GM21447 (cell line): ENCODE measurements around the gene GLIS1.
"Not testable (repeated sequence)": the region's sequence is repeated elsewhere in the genome, so short reads cannot be mapped to it uniquely, and the experiment has no call there.

Experiments
- ATAC-seq: cut with Tn5 transposase; IDR thresholded peaks from one replicate; pipeline ENCODE4 v1.9.1; 2021; ENCODE audit not compliant: unreplicated experiment

GLIS1 gene

DNA sequence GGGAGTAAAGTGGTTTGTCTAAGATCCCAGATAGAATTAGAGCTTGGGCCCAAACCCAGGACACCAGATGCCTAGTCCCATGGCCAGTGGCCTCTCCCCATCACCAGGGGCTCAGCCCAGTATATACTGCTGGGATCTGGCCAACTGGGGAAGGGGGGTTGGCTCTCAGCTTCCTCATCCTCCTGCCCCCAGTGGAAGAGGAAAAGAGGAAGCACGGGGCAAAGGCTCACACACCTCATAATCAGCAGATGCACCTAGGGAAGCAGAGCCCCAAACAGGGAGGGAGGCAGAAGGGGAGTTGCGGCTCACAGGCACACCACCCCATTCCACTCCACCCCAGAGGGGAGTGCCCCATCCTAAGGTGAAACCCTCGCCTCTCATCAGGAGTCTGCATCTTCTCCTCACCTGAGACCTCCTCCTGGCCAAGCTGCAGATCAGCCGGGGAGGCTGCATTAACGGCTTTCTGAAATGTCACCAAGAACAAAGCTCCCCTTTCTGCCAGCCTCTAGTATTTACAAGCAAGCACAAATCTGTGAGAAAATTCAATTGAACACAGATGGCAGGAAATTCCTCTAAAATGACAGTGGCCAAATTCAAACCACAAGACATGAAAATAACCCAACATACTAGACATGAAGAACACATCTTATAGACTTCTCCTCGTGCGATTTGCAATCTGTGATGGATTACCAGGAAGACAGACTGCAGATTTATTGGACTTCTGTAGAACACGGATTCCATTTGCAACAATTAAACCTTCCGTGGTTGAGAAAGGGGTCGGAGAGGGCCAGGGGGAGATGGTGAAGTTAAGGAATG is 82.8 kb downstream of the GLIS1 start:
- ATAC-seq, result no peak

- no peak for ATAC-seq
These were observed 84.5 kb downstream of the GLIS1 start for GRCh38 chr1:53654216-53655210.

DNA sequence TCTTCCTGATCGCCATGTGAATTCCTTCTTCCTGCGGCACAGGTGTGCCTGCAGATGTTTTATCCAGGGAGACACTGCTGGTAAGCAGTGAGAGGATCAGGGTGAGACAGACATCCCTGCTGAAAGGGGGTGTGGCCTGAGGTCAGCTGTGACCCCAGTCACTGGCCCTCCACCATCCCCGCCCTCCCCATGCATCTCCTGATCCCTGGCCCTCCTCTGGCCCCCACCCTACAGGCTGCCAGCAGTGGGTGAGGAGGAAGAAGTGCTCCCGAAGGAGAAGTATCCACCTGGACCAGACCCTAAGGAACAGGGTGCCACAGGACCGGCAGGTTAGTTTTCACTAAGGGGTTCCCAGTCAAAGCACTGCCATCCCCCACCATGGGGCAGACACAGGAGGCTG is 85.3 kb downstream of the GLIS1 start:
- ATAC-seq, result no peak

DNA sequence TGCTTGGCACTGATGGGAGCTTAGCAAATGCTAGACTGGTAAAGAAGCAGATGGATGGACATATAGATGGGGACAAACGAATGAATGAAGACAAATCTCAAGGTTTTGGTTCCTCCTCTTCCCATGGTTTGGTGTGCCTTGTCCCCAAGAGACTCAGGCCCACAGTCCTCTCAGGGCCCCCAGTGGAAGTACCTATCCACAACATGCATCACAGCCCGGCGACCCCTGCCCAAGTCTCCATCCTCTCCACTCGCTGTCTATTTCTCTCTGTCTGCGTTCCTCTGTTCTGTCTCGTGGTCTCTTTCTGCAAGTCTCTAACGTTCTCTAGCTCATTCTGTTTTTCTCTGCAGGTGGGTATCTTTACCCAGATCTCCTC is 85.8 kb downstream of the GLIS1 start:
- ATAC-seq, result no peak

DNA sequence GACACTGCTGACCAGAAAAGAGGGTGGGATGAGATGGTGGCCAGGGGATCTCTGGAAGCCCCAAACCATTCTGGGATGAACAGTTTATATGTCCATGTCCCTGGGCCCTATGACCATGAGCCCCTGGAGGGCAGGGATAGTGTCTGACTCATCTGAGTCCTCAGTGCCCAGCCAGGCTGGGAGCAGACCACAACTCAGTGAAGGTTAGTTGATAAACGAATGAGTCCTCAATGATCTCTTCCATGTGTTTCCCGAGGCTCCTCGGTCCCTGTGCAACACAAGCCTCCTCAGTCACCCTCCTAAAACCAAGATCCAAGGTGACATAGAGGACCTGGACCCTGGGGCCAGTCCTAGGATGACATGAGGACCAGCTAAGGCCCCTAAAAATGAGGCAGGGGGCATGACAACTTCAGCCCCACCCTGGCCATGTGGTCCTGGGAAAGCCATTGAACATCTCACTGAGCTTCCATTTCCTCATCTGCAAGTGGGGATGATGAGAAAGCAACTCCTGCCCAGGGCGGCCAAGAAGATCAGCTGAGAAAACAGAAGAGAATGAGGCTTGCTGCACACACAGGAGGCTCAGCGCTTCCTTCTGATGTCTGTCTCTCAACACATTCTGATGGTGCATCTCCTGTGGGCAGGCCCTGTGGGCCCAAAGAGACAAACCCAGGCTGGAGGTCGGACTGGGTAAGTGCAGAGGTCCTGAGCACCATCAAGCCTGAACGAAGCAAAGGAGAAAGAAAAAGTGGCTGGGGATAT is 86.3 kb downstream of the GLIS1 start:
- ATAC-seq, result no peak

DNA sequence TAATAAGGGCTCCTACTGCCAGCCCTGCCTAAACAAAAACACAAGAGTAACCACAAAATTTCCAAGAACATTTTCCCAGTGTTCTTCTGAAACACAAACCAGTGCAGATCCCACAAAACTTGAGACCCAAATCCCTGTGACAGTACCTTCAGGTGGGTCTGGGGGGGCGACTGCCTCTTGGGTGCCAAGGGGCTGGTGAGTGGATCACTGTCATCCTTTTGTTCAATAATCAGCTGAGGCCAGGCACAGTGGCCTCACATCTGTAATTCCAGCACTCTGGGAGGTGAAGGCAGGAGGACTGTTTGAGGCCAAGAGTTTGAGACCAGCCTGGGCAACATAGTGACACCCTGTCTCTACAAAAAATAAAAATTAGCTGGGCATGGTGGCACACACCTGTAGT is 87.6 kb downstream of the GLIS1 start:
- no peak for ATAC-seq

- ATAC-seq, result no peak
These were observed 90.4 kb downstream of the GLIS1 start for GRCh38 chr1:53648516-53648915.

- not testable (repeated sequence) for ATAC-seq
These were observed 91.0 kb downstream of the GLIS1 start for GRCh38 chr1:53647915-53648314.

DNA sequence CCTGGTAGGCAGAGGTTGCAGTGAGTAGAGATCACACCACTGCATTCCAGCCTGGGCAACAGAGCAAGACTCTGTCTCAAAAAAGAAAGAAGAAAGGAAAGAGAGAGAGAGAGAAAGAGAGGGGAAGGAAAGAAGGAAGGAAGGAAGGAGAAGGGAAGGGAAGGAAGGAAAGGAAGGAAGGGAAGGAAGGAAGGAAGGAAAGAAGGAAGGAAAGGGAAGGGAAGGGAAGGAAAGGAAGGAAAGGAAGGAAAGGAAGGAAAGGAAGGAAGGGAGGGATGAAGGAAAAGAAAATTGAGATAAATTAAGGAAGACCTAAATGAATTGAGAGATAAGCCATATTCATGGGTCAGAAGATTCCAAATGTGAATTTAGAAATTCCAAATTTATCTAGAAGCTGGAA is 92.2 kb downstream of the GLIS1 start:
- no peak for ATAC-seq

DNA sequence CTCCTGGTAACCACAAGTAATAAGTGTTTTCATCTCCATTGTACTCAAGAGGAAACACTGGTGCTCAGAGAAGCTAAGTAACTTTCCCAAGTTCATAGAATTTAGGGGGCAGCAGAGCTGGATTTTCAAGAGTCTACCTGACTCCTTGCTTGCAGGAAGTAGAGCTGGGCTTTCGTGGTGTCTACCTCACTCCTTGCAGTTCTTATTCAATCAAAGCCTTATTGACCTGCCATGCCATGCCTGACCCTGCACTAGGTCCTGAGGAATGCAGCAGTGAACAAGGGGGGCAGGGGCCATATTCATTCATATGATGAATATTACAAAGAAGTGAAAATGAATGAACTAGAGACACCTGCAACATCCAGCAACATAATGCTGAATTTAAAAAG is 93.3 kb downstream of the GLIS1 start:
- ATAC-seq, result no peak

DNA sequence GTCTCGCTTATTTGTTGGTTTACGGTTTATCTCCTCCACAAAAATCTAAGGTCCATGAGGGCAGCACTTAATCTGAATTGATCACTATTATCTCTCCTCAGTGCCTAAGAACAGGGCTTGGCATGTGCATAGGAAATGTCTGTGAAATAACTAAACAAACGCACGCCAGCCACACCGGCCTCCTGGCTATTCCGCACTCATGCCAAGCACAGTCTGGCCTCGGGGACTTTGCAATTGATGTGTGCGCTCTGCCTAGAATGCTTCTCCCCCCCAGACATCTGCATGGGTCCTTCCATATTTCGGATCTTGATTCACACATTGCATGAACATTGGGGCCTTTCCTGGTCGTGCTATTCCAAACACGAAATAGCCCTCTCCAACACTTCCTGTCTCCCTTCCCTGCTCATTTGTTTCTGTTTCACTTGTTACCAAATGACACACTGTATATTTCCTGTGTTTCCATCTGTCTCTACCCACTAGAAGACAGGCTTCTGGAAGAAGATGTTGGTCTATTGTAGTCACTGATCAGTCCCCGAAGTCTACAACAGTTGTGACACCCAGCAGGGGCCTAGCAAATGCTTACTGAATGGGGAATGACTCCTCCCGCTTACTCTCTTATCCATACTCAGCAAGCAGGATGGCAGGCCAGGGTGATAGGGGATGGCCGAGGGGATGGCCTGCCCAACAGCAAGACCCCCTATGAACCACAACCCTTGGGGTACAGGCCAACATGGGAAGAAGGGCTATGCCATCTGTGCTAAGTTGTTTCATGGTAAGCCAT is 93.9 kb downstream of the GLIS1 start:
- ATAC-seq, result no peak

DNA sequence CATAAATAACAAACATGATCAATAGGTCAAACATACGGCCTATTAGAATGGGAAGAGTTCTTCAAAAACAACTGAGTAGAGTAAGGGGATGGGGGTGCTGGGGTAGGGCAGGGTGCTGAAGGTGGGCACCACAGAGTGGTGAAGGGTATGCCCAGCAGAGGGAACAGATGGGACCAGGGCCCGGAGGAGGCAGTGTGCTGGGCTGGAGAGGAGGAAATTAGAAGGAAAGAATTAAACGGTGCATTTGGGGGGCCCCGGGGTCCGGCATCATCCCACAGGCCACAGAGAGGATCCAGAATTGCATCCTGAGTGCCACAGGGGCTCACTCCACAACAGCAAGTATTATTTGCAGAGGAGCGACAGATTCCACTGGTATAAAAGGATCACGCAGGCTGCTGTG is 94.5 kb downstream of the GLIS1 start:
- ATAC-seq, result no peak

GRCh38 chr1:53643881-53644390 is 95.0 kb downstream of the GLIS1 start:
- ATAC-seq, result no peak

GRCh38 chr1:53643041-53643880 is 95.7 kb downstream of the GLIS1 start:
- no peak for ATAC-seq

- no peak for ATAC-seq
These were observed 96.4 kb downstream of the GLIS1 start for GRCh38 chr1:53642607-53643006.

DNA sequence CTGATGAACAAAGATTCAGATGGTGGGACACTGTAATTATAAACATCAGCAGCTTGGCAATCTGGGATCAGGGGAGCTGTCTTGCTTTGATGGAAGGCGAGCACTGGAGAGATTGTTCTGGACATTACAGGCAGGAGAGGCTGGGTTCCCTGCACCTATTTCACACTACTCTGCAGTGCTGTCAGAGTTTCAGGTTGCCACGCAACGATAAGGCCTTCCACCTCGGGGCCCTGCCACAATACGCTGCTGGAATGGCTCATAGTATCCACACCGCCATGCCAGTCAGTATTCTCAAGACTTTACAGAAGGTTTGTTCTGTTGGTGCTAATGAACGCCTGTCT is 96.8 kb downstream of the GLIS1 start:
- ATAC-seq, result no peak

DNA sequence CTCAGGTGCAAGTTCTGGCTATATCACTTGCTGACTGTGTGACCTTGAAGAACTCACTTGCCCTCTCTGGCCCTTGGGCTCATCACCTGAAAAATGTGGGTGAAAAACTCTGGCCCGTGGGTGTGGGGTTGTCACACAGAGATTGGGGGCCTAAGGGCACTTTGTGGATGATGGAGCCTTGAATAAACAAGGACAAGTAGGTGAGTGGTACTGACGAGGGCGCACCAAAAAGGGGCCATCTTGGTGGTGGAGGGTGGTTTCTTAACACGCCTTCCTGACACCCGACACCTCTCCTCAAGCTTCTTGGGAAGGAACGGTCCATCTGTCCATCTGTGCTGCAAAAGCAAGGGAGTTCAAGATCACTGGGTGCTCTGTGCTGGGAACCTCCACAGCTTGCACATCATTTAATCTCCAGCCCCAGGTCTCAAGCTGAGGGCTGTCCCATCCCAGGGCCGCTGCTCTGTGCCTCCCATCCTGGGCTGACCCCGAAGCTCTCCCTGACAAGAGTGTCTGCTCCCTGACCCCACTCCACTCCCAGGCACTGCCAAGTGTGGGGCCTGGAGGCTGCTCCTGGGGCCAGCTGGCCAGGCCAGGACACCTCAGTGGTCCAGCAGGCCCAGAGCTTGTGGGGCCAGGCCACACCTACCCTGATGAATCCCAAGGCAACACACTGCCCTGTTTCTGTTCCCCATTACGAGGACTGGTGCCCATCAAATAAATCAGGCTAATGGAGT is 97.3 kb downstream of the GLIS1 start:
- ATAC-seq, result no peak

GRCh38 chr1:53640701-53641075 is 98.3 kb downstream of the GLIS1 start:
- ATAC-seq, result no peak
